Measurements from ENCODE around the gene SPATA24. TPM values are rescaled to one million over a fixed set of nuclear protein-coding genes. Genes with fewer than 3 reads are reported as not detected.
A peak's percentile ranks its signal among the peaks of the same experiment; 100 is the strongest.
"Not testable (repeated sequence)": the region's sequence is repeated elsewhere in the genome, so short reads cannot be mapped to it uniquely, and the experiment has no call there.

Gene SPATA24
- total RNA-seq, 1 donor = 3.6 TPM

- Histone ChIP-seq H4K20me1 (ENCODE audit: insufficient read depth, low read length) (no peaks in the 10 kb centered on the region), H3K4me1 (ENCODE audit: insufficient read depth, low read length) (peaks cover 4% of the 10 kb centered on the region), H3K79me2 (ENCODE audit: insufficient read depth, low read length) (no peaks in the 10 kb centered on the region), H3K27me3 (ENCODE audit: insufficient read depth, low read length) (peaks cover 3% of the 10 kb centered on the region), H3K4me2 (ENCODE audit: insufficient read depth, low read length) (peak overlapping the region; percentile 9), H3K4me3 (ENCODE audit: insufficient read depth, low read length) (peak overlapping the region; percentile 30), H2AFZ (ENCODE audit: low read length) (peak overlapping the region; percentile 46), H3K9me3 (ENCODE audit: low read depth, low read length) (no peaks in the 10 kb centered on the region), H3K27ac (ENCODE audit: low read depth, low read length) (no peak overlapping the region), H3K36me3 (ENCODE audit: insufficient read depth, low read length) (no peaks in the 10 kb centered on the region)
- TF ChIP-seq CTCF (IDR thresholded peaks at IDR 0.05; ENCODE audit: extremely low read depth, low read depth, low read length) = no peak
- DNase-seq (ENCODE audit: insufficient read length, low spot score, missing footprints) = peak; percentile 96
These were observed 15.6 kb downstream of the SPATA24 start for GRCh38 chr5:139388198-139388821.

DNA sequence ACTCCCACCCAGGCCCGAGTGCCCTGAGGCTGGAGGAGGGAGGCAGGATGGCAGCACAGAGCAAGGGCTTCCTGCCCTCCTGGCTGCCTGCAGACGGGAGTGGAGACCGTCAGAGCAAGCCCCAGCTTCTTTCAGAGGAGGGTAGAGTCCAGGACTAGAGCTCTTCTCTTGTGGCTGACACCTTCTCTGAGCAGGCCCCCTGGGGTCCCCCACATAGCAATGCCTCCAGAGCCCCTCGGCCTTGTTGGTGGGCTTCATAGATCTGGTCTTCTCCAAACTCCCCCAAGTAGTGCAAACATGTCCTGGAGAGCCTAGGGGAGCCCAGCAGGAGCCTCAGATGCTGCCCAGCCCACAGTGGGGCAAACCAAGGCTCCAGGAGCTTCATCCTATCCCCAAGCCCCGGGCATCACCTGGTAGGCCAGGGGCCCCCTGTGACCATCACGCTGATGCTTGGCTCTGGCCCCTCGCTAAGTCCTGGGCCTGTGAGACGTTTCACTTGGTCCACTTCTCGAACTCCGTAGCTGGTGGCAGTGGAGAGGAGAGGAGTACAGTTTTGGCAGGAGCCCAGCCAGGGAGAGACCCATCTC lies 16.2 kb downstream of the SPATA24 start:
- Histone ChIP-seq H3K36me3 (ENCODE audit: insufficient read depth, low read length) (no peaks in the 10 kb centered on the region), H3K4me3 (ENCODE audit: insufficient read depth, low read length) (no peak overlapping the region), H3K9me3 (ENCODE audit: low read depth, low read length) (no peaks in the 10 kb centered on the region), H3K27ac (ENCODE audit: low read depth, low read length) (no peak overlapping the region), H4K20me1 (ENCODE audit: insufficient read depth, low read length) (no peaks in the 10 kb centered on the region), H3K27me3 (ENCODE audit: insufficient read depth, low read length) (no peaks in the 10 kb centered on the region), H2AFZ (ENCODE audit: low read length) (no peak overlapping the region), H3K4me2 (ENCODE audit: insufficient read depth, low read length) (no peak overlapping the region), H3K79me2 (ENCODE audit: insufficient read depth, low read length) (no peaks in the 10 kb centered on the region), H3K4me1 (ENCODE audit: insufficient read depth, low read length) (peaks cover 4% of the 10 kb centered on the region)
- TF ChIP-seq CTCF (IDR thresholded peaks at IDR 0.05; ENCODE audit: extremely low read depth, low read depth, low read length) = no peak
- DNase-seq (ENCODE audit: insufficient read length, low spot score, missing footprints) = peak; percentile 73

DNA sequence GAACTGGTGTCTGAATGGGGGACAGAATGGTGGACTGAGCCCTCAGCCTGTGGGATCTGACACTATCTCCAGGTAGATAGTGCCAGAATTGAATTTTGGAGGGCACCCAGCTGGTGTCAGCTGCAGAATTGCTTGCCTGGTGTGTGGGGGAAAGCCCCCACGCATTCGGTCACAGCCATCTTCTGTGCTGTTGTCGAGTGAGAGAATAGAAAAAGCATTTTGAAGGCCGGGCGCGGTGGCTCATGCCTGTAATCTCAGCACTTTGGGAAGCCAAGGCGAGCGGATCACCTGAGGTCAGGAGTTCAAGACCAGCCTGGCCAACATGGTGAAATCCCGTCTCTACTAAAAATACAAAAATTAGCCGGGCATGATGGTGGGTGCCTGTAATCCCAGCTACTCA lies 16.9 kb downstream of the SPATA24 start:
- H3K4me3 ChIP-seq (ENCODE audit: insufficient read depth, low read length); H3K27me3 ChIP-seq (ENCODE audit: insufficient read depth, low read length); H3K4me1 ChIP-seq (ENCODE audit: insufficient read depth, low read length); H3K27ac ChIP-seq (ENCODE audit: low read depth, low read length); H4K20me1 ChIP-seq (ENCODE audit: insufficient read depth, low read length); H3K36me3 ChIP-seq (ENCODE audit: insufficient read depth, low read length); H2AFZ ChIP-seq (ENCODE audit: low read length); H3K9me3 ChIP-seq (ENCODE audit: low read depth, low read length); H3K4me2 ChIP-seq (ENCODE audit: insufficient read depth, low read length); H3K79me2 ChIP-seq (ENCODE audit: insufficient read depth, low read length): not testable (repeated sequence)
- DNase-seq (ENCODE audit: insufficient read length, low spot score, missing footprints) = peak; percentile 50

GRCh38 chr5:139386050-139386438 lies 17.8 kb downstream of the SPATA24 start:
- Histone ChIP-seq H3K27ac (ENCODE audit: low read depth, low read length) (no peak overlapping the region), H2AFZ (ENCODE audit: low read length) (no peak overlapping the region), H3K79me2 (ENCODE audit: insufficient read depth, low read length) (no peaks in the 10 kb centered on the region), H3K4me1 (ENCODE audit: insufficient read depth, low read length) (peaks cover 4% of the 10 kb centered on the region), H3K9me3 (ENCODE audit: low read depth, low read length) (no peaks in the 10 kb centered on the region), H4K20me1 (ENCODE audit: insufficient read depth, low read length) (no peaks in the 10 kb centered on the region), H3K36me3 (ENCODE audit: insufficient read depth, low read length) (no peaks in the 10 kb centered on the region), H3K27me3 (ENCODE audit: insufficient read depth, low read length) (no peaks in the 10 kb centered on the region), H3K4me2 (ENCODE audit: insufficient read depth, low read length) (no peak overlapping the region), H3K4me3 (ENCODE audit: insufficient read depth, low read length) (no peak overlapping the region)
- no peak for TF ChIP-seq CTCF (IDR thresholded peaks at IDR 0.05; ENCODE audit: extremely low read depth, low read depth, low read length)
- DNase-seq (ENCODE audit: insufficient read length, low spot score, missing footprints) = peak; percentile 77
